ENCODE measurements around the gene EXT2. TPM values are rescaled to one million over a fixed set of nuclear protein-coding genes. Genes with fewer than 3 reads are reported as not detected.

Gene EXT2
- total RNA-seq, 1 experiment from 2014 or later = 67.3 TPM

DNA sequence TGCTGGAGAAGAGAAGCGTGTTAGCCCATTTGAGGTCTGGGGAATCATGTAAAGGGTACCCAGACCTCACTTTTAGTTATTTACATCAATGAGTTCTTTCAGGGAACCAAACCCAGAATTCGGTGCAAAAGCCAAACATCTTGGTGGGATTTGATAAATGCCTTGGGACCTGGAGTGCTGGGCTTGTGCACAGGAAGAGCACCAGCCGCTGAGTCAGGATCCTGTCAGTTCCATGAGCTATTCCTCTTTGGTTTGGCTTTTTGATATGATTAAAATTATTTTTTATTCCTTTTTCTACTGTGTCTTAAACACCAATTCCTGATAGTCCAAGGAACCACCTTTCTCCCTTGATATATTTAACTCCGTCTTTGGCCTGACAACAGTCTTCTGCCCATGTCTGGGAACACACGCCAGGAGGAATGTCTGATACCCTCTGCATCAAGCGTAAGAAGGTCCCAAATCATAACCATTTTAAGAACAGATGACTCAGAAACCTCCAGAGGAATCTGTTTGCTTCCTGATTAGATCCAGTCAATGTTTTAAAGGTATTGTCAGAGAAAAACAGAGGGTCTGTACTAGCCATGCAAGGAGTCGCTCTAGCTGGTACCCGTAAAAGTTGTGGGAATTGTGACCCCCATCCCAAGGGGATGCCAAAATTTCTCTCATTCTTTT is 149.3 kb downstream of the EXT2 start:
- no peaks in the 10 kb centered on the region for H3K36me3 Mint-ChIP-seq (ENCODE audit: insufficient read depth, unreplicated experiment)
- no peaks in the 10 kb centered on the region for H3K4me1 Mint-ChIP-seq (ENCODE audit: low read depth, unreplicated experiment)
- H3K4me3 Mint-ChIP-seq (ENCODE audit: low read depth, unreplicated experiment) = no peak overlapping the region
- no peak for DNase-seq
- intact Hi-C loops (cut with micrococcal nuclease; ENCODE audit: unreplicated experiment) = no loop called here
- H3K27me3 Mint-ChIP-seq (ENCODE audit: unreplicated experiment) = no peaks in the 10 kb centered on the region
- no peak overlapping the region for H3K27ac Mint-ChIP-seq (ENCODE audit: unreplicated experiment)
- H3K9me3 Mint-ChIP-seq (ENCODE audit: low read depth, unreplicated experiment) = no peaks in the 10 kb centered on the region
- CTCF ChIA-PET = no interaction called here
- BruUV-seq (replicated peaks) = no TSS peak
- TF ChIP-seq, protein P1, sequence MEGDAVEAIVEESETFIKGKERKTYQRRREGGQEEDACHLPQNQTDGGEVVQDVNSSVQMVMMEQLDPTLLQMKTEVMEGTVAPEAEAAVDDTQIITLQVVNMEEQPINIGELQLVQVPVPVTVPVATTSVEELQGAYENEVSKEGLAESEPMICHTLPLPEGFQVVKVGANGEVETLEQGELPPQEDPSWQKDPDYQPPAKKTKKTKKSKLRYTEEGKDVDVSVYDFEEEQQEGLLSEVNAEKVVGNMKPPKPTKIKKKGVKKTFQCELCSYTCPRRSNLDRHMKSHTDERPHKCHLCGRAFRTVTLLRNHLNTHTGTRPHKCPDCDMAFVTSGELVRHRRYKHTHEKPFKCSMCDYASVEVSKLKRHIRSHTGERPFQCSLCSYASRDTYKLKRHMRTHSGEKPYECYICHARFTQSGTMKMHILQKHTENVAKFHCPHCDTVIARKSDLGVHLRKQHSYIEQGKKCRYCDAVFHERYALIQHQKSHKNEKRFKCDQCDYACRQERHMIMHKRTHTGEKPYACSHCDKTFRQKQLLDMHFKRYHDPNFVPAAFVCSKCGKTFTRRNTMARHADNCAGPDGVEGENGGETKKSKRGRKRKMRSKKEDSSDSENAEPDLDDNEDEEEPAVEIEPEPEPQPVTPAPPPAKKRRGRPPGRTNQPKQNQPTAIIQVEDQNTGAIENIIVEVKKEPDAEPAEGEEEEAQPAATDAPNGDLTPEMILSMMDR (IDR thresholded peaks at IDR 0.05; ENCODE audit: unreplicated experiment) = no peak

- no peak for DNase-seq
- TF ChIP-seq, protein P1 (IDR thresholded peaks at IDR 0.05; ENCODE audit: unreplicated experiment) = no peak
- intact Hi-C loops (cut with micrococcal nuclease; ENCODE audit: unreplicated experiment) = no loop called here
- Mint-ChIP-seq H3K9me3 (ENCODE audit: low read depth, unreplicated experiment) (peaks cover under 1% of the 10 kb centered on the region), H3K27ac (ENCODE audit: unreplicated experiment) (no peak overlapping the region), H3K4me1 (ENCODE audit: low read depth, unreplicated experiment) (no peaks in the 10 kb centered on the region), H3K27me3 (ENCODE audit: unreplicated experiment) (no peaks in the 10 kb centered on the region), H3K4me3 (ENCODE audit: low read depth, unreplicated experiment) (no peak overlapping the region), H3K36me3 (ENCODE audit: insufficient read depth, unreplicated experiment) (no peaks in the 10 kb centered on the region)
- CTCF ChIA-PET = no interaction called here
- BruUV-seq (replicated peaks) = no TSS peak
These were observed 151.2 kb downstream of the EXT2 start for GRCh38 chr11:44246726-44247125.

GRCh38 chr11:44247508-44247907 is 152.0 kb downstream of the EXT2 start:
- H3K4me3 Mint-ChIP-seq (ENCODE audit: low read depth, unreplicated experiment) = no peak overlapping the region
- no peak for DNase-seq
- CTCF ChIA-PET = interaction anchor here (0.8 kb wide), 1 partner anchor 126 kb away, joined by 3 read pairs; no protein-coding TSS in a partner anchor

GRCh38 chr11:44248109-44248508 is 152.6 kb downstream of the EXT2 start:
- CTCF ChIA-PET = interaction anchor here (0.8 kb wide), 1 partner anchor 126 kb away, joined by 3 read pairs; no protein-coding TSS in a partner anchor
- DNase-seq = no peak
- no peaks in the 10 kb centered on the region for H3K4me1 Mint-ChIP-seq (ENCODE audit: low read depth, unreplicated experiment)
- peaks cover 14% of the 10 kb centered on the region for H3K9me3 Mint-ChIP-seq (ENCODE audit: low read depth, unreplicated experiment)
- H3K4me3 Mint-ChIP-seq (ENCODE audit: low read depth, unreplicated experiment) = no peak overlapping the region
- TF ChIP-seq, protein P1 (IDR thresholded peaks at IDR 0.05; ENCODE audit: unreplicated experiment) = no peak
- no peak overlapping the region for H3K27ac Mint-ChIP-seq (ENCODE audit: unreplicated experiment)
- H3K27me3 Mint-ChIP-seq (ENCODE audit: unreplicated experiment) = no peaks in the 10 kb centered on the region
- H3K36me3 Mint-ChIP-seq (ENCODE audit: insufficient read depth, unreplicated experiment) = no peaks in the 10 kb centered on the region
- no TSS peak for BruUV-seq (replicated peaks)
- intact Hi-C loops (cut with micrococcal nuclease; ENCODE audit: unreplicated experiment) = no loop called here

More at GRCh38 chr11:44247508-44247907, 152.0 kb downstream of the EXT2 start:
- Mint-ChIP-seq H3K27me3 (ENCODE audit: unreplicated experiment) (no peaks in the 10 kb centered on the region), H3K36me3 (ENCODE audit: insufficient read depth, unreplicated experiment) (no peaks in the 10 kb centered on the region), H3K27ac (ENCODE audit: unreplicated experiment) (no peak overlapping the region), H3K9me3 (ENCODE audit: low read depth, unreplicated experiment) (peaks cover 8% of the 10 kb centered on the region), H3K4me1 (ENCODE audit: low read depth, unreplicated experiment) (no peaks in the 10 kb centered on the region)
- TF ChIP-seq, protein P1 (IDR thresholded peaks at IDR 0.05; ENCODE audit: unreplicated experiment) = no peak
- intact Hi-C loops (cut with micrococcal nuclease; ENCODE audit: unreplicated experiment) = no loop called here
- BruUV-seq (replicated peaks) = no TSS peak
